Measurements from ENCODE around the gene RSRC2. TPM values are rescaled to one million over a fixed set of nuclear protein-coding genes. Genes with fewer than 3 reads are reported as not detected.
"Not testable (repeated sequence)": the region's sequence is repeated elsewhere in the genome, so short reads cannot be mapped to it uniquely, and the experiment has no call there.

Gene RSRC2
- total and polyA plus RNA-seq, 4 donors, result 36.6 to 77.2 (median 69.9) TPM

DNA sequence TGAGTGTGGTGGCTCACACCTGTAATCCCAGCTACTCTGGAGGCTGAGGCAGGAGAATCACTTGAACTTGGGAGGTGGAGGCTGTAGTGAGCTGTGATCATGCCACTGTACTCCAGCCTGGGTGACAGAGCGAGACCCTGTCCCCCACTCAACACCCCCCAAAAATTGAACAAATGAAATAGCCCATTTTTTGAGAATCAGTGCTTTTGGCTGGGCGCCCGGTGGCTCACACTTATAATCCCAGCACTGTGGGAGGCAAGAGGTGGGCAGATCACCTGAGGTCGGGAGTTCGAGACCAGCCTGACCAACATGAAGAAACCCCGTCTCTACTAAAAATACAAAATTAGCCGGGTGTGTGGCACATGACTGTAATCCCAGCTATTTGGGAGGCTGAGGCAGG is 56.2 kb downstream of the RSRC2 start:
- intact Hi-C loops (cut with DNase I), result loop anchor here in 1 of 2 donors (5.0 kb wide), 2 partner anchors 48 to 73 kb away; partner anchors contain the start of gene CLIP1
- 76 to 82% methylated on average over 7 of the region's 7 CpGs for WGBS, 2 donors
- H3K4me3 ChIP-seq (ENCODE audit: low read length in 2 of 2); H3K27me3 ChIP-seq (ENCODE audit: control insufficient read depth in 1 of 2, insufficient read depth in 2 of 2, low read length in 1 of 2); ATAC-seq (ENCODE audit: low FRiP score); H3K9me3 ChIP-seq (ENCODE audit: control insufficient read depth, low read length); H3K36me3 ChIP-seq (ENCODE audit: control insufficient read depth in 1 of 2, insufficient read depth in 2 of 2, low read length in 1 of 2); H3K4me1 ChIP-seq (ENCODE audit: control insufficient read depth in 1 of 2, insufficient read depth in 2 of 2, low read length in 2 of 2): not testable (repeated sequence)
- peak overlapping the region in 1 of 2 donors; percentile 78 for H3K27ac ChIP-seq (ENCODE audit: low read depth in 1 of 2, low read length in 2 of 2)
- peak in 1 of 2 donors; percentile 41 for DNase-seq

DNA sequence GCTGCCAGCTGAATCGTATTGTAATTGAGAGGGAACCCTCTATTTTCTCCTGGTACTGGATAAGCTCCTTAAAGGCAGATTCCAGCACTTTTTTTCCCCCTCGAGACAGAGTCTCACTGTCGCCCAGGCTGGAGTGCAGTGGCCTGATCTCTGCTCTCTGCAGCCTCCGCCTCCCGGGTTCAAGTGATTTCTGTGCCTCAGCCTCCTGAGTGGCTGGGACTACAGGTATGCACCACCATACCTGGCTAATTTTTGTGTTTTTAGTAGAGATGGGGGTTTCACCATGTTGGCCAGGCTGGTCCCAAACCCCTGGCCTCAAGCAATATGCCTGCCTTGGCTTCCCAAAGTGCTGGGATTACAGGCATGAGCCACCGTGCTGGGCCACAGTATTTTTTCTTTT is 56.9 kb downstream of the RSRC2 start:
- not testable (repeated sequence) for H3K4me3 ChIP-seq (ENCODE audit: low read length in 2 of 2); H3K4me1 ChIP-seq (ENCODE audit: control insufficient read depth in 1 of 2, insufficient read depth in 2 of 2, low read length in 2 of 2); H3K27ac ChIP-seq (ENCODE audit: low read depth in 1 of 2, low read length in 2 of 2); H3K9me3 ChIP-seq (ENCODE audit: control insufficient read depth, low read length); H3K27me3 ChIP-seq (ENCODE audit: control insufficient read depth in 1 of 2, insufficient read depth in 2 of 2, low read length in 1 of 2); ATAC-seq (ENCODE audit: low FRiP score); H3K36me3 ChIP-seq (ENCODE audit: control insufficient read depth in 1 of 2, insufficient read depth in 2 of 2, low read length in 1 of 2)
- 72 to 74% methylated on average over 6 of the region's 6 CpGs for WGBS, 2 donors
- peak in 1 of 2 donors; percentile 30 for DNase-seq
- intact Hi-C loops (cut with DNase I), result loop anchor here in 1 of 2 donors (5.0 kb wide), 2 partner anchors 48 to 73 kb away; partner anchors contain the start of gene CLIP1

DNA sequence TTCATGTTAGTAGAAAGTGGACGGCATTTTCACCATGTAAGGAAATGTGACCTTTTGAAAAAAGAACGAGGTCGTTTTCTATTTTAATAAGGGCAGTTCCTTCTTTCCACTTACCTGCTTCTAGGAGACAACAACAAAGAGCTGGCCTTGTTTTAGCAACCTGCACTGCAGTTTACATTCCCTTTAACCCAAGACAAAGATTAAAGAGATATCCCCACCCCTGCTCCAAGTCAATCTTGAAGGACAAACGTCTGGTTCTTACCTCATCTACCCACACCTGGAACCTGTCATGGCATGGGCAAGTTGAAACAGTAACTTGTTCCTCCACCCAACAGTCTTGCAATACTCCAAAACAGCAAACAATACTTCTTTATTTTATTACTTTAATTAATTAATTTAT is 58.8 kb downstream of the RSRC2 start:
- DNase-seq (no peak), ATAC-seq (ENCODE audit: low FRiP score) (no peak)
- H3K4me3 ChIP-seq (ENCODE audit: low read length in 2 of 2), result no peak overlapping the region
- H3K36me3 ChIP-seq (ENCODE audit: control insufficient read depth in 1 of 2, insufficient read depth in 2 of 2, low read length in 1 of 2), result no peaks in the 10 kb centered on the region
- intact Hi-C loops (cut with DNase I), result no loop called here
- H3K27ac ChIP-seq (ENCODE audit: low read depth in 1 of 2, low read length in 2 of 2), result no peak overlapping the region
- no peaks in the 10 kb centered on the region for H3K9me3 ChIP-seq (ENCODE audit: control insufficient read depth, low read length)
- H3K27me3 ChIP-seq (ENCODE audit: control insufficient read depth in 1 of 2, insufficient read depth in 2 of 2, low read length in 1 of 2), result no peaks in the 10 kb centered on the region
- 83 to 84% methylated on average over 4 of the region's 4 CpGs for WGBS, 2 donors
- H3K4me1 ChIP-seq (ENCODE audit: control insufficient read depth in 1 of 2, insufficient read depth in 2 of 2, low read length in 2 of 2), result peaks cover 0 to 2% of the 10 kb centered on the region in 2 donors

DNA sequence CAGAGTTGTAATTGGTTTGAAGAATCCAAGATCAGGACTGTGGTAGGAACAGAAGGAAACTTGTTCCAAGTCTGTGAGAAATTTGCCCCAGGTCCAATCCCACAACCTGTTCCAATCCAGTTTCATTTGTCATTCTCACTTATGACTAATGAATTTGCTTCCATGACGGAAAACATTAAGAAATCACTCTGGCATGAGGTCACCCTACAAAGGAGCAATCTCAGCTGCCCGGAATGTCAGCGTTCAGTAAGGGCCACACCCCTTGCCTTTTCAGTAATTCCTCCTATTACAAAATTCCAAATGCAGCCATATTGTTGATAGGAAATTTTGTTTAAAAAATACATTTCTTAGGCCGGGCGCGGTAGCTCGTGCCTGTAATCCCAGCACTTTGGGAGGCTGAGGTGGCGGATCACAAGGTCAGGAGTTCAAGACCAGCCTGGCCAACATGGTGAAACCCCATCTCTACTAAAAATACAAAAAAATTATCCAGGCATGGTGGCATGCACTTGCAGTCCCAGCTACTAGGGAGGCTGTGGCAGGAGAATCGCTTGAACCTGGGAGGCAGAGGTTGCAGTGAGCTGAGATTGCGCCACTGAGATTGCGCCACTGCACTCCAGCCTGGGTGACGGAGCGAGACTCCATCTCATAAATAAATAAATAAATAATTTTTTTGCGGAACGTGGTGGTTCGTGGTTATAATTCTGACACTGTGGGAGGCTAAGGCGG is 62.3 kb downstream of the RSRC2 start:
- H3K9me3 ChIP-seq (ENCODE audit: control insufficient read depth, low read length); H3K36me3 ChIP-seq (ENCODE audit: control insufficient read depth in 1 of 2, insufficient read depth in 2 of 2, low read length in 1 of 2); H3K4me3 ChIP-seq (ENCODE audit: low read length in 2 of 2); intact Hi-C loops (cut with DNase I); H3K27me3 ChIP-seq (ENCODE audit: control insufficient read depth in 1 of 2, insufficient read depth in 2 of 2, low read length in 1 of 2); H3K4me1 ChIP-seq (ENCODE audit: control insufficient read depth in 1 of 2, insufficient read depth in 2 of 2, low read length in 2 of 2); H3K27ac ChIP-seq (ENCODE audit: low read depth in 1 of 2, low read length in 2 of 2): not testable (repeated sequence)
- DNase-seq, result peak; percentile 58 to 73
- peak; percentile 76 for ATAC-seq (ENCODE audit: low FRiP score)
- WGBS, 2 donors, result 63 to 69% methylated on average over 17 of the region's 17 CpGs

DNA sequence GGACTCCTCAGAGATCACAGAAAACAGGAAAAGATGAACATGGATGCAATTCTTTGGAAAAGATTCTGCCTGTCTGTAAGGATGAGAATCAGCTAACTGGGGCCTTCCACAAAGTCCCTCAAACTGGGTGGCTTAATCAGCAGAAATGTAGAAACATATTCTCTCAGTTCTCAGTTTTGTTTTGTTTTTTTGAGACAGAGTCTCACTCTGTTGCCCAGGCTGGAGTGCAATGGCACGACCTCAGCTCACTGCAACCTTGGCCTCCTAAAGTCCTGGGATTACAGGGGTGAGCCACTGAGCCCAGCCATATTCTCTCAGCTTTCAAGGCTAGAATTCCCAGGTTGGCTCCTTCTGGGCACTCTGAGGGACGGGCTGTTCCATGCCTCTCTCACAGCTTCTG is 66.1 kb downstream of the RSRC2 start:
- no peak overlapping the region for H3K27ac ChIP-seq (ENCODE audit: low read depth in 1 of 2, low read length in 2 of 2)
- no peaks in the 10 kb centered on the region for H3K36me3 ChIP-seq (ENCODE audit: control insufficient read depth in 1 of 2, insufficient read depth in 2 of 2, low read length in 1 of 2)
- ATAC-seq (ENCODE audit: low FRiP score) (no peak), DNase-seq (no peak)
- H3K9me3 ChIP-seq (ENCODE audit: control insufficient read depth, low read length), result no peaks in the 10 kb centered on the region
- intact Hi-C loops (cut with DNase I), result no loop called here
- no peak overlapping the region for H3K4me3 ChIP-seq (ENCODE audit: low read length in 2 of 2)
- H3K4me1 ChIP-seq (ENCODE audit: control insufficient read depth in 1 of 2, insufficient read depth in 2 of 2, low read length in 2 of 2), result no peaks in the 10 kb centered on the region
- H3K27me3 ChIP-seq (ENCODE audit: control insufficient read depth in 1 of 2, insufficient read depth in 2 of 2, low read length in 1 of 2), result no peaks in the 10 kb centered on the region
- WGBS, 2 donors, result 76 to 81% methylated on average over 2 of the region's 2 CpGs

DNA sequence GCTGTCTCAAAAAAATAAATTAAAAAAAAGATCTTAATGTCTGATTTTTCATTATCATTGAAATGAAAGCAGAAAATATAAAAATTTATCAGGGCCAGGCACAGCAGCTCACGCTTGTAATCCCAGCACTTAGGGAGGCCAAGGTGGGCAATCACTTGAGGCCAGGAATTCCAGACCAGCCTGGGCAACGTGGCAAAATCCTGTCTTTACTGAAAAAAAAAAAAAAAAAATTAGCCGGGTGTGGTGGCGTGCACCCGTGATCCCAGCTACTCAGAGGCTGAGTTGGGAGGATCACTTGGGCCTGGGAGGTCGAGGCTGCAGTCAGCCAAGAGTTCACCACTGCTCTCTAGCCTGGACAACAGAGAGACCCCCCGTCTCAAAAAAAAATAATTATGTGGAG is 66.7 kb downstream of the RSRC2 start:
- H3K9me3 ChIP-seq (ENCODE audit: control insufficient read depth, low read length), result no peaks in the 10 kb centered on the region
- no peaks in the 10 kb centered on the region for H3K4me1 ChIP-seq (ENCODE audit: control insufficient read depth in 1 of 2, insufficient read depth in 2 of 2, low read length in 2 of 2)
- no peaks in the 10 kb centered on the region for H3K27me3 ChIP-seq (ENCODE audit: control insufficient read depth in 1 of 2, insufficient read depth in 2 of 2, low read length in 1 of 2)
- H3K36me3 ChIP-seq (ENCODE audit: control insufficient read depth in 1 of 2, insufficient read depth in 2 of 2, low read length in 1 of 2), result no peaks in the 10 kb centered on the region
- H3K27ac ChIP-seq (ENCODE audit: low read depth in 1 of 2, low read length in 2 of 2), result no peak overlapping the region
- no peak for ATAC-seq (ENCODE audit: low FRiP score)
- intact Hi-C loops (cut with DNase I), result no loop called here
- H3K4me3 ChIP-seq (ENCODE audit: low read length in 2 of 2), result no peak overlapping the region
- DNase-seq, result no peak
- WGBS, 2 donors, result 93% methylated on average over 7 of the region's 7 CpGs

DNA sequence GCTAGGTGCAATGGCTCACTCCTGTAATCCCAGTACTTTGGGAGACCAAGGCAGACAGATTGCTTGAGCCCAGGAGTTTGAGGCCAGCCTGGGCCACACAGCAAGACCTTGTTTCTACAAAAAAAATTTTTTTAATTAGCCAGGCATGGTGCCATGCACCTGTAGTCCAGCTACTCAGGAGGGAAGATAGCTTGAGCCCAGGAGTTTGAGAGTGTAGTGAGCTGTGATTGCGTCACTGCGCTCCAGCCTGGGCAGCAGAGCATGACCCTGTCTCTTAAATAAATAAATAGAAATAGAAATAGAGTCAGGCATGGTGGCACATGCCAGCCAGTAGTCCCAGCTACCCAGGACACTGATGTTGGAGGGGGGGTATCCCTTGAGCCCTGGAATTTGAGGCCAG is 67.5 kb downstream of the RSRC2 start:
- 87 to 89% methylated on average over 2 of the region's 2 CpGs for WGBS, 2 donors
- no peaks in the 10 kb centered on the region for H3K9me3 ChIP-seq (ENCODE audit: control insufficient read depth, low read length)
- H3K27me3 ChIP-seq (ENCODE audit: control insufficient read depth in 1 of 2, insufficient read depth in 2 of 2, low read length in 1 of 2), result no peaks in the 10 kb centered on the region
- no peak overlapping the region for H3K27ac ChIP-seq (ENCODE audit: low read depth in 1 of 2, low read length in 2 of 2)
- ATAC-seq (ENCODE audit: low FRiP score) (no peak), DNase-seq (peak in 1 of 2 donors; percentile 39)
- intact Hi-C loops (cut with DNase I), result no loop called here
- H3K36me3 ChIP-seq (ENCODE audit: control insufficient read depth in 1 of 2, insufficient read depth in 2 of 2, low read length in 1 of 2), result no peaks in the 10 kb centered on the region
- no peaks in the 10 kb centered on the region for H3K4me1 ChIP-seq (ENCODE audit: control insufficient read depth in 1 of 2, insufficient read depth in 2 of 2, low read length in 2 of 2)
- H3K4me3 ChIP-seq (ENCODE audit: low read length in 2 of 2), result no peak overlapping the region

DNA sequence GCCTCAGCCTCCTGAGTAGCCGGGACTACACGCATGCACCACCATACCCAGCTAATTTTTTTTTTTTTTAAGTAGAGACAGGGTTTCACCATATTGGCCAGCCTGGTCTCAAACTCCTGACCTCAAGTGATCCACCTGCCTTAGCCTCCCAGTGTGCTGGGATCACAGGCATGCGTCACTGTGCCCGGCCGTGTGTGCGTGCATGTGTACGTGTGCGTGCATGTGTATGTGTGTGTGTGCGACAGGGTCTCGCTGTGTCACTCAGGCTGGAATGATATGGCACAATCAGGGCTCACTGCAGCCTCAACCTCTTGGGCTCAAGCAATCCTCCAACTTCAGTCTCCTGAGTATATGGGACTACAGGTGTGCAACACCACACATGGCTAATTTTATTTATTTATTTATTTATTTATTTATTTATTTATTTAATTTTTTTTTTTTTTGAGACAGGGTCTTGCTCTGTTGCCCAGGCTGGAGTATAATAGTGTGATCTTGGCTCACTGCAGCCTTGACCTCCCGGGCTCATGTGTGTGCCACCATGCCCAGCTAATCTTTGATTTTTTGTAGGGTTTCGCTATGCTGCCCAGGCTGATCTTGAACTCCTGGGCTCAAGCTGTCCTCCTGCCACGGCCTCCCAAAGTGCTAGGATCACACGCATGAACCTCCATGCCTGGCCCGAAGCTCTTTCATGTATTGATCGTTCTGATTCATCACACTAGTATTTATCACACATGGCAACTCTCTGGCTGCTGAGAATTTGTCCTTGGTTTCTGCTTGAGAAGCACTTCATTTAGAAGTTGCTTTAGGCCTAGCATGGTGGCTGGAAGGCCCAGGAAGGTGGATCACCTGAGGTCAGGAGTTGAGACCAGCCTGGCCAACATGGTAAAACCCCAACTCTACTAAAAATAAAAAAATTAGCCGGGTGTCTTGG is 68.4 kb downstream of the RSRC2 start:
- Histone ChIP-seq H3K4me1 (ENCODE audit: control insufficient read depth in 1 of 2, insufficient read depth in 2 of 2, low read length in 2 of 2) (no peaks in the 10 kb centered on the region), H3K27me3 (ENCODE audit: control insufficient read depth in 1 of 2, insufficient read depth in 2 of 2, low read length in 1 of 2) (no peaks in the 10 kb centered on the region), H3K36me3 (ENCODE audit: control insufficient read depth in 1 of 2, insufficient read depth in 2 of 2, low read length in 1 of 2) (no peaks in the 10 kb centered on the region), H3K9me3 (ENCODE audit: control insufficient read depth, low read length) (no peaks in the 10 kb centered on the region), H3K4me3 (ENCODE audit: low read length in 2 of 2) (no peak overlapping the region), H3K27ac (ENCODE audit: low read depth in 1 of 2, low read length in 2 of 2) (no peak overlapping the region)
- intact Hi-C loops (cut with DNase I), result no loop called here
- ATAC-seq (ENCODE audit: low FRiP score), result no peak
- peak in 1 of 2 donors; percentile 47 for DNase-seq
- 94 to 95% methylated on average over 17 of the region's 17 CpGs for WGBS, 2 donors

Data from aorta (tissue), 5 donors.